Measurements from ENCODE around the gene GPR52. TPM values are rescaled to one million over a fixed set of nuclear protein-coding genes. Genes with fewer than 3 reads are reported as not detected.

GPR52 gene
- total RNA-seq, 1 experiment from 2014 or later = 0.22 TPM

DNA sequence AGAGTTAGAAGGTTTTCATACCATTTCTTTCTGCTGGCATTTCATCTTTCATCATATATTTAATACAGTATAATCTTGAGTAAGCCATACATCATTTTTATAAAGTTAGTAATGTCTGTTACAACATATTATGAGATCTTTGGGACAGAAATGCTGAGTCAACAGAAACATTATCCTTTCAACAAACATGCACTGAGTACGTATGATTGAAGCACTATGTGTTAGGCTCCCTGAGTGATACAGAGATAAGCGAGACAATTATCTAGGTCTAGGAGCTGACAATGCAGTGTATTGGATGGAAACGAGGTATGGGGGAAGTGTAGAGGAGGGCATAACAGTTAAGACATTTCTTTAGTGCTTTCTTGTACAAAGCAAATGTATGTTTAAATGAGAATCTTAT lies 19.7 kb upstream of the GPR52 start:
- DNase-seq (ENCODE audit: low spot score) = no peak
- Mint-ChIP-seq H3K27me3 (ENCODE audit: low read depth) (no peaks in the 10 kb centered on the region), H3K36me3 (no peaks in the 10 kb centered on the region), H3K4me1 (no peaks in the 10 kb centered on the region), H3K4me3 (no peak overlapping the region), H3K27ac (no peak overlapping the region), H3K9me3 (no peaks in the 10 kb centered on the region)
- TF ChIP-seq FOXP4 (CRISPR knock-in tag; IDR thresholded peaks at IDR 0.05) (no peak), SMAD4 (CRISPR knock-in tag; IDR thresholded peaks at IDR 0.05) (no peak), JAZF1 (CRISPR knock-in tag; IDR thresholded peaks at IDR 0.05) (no peak), MAX (CRISPR knock-in tag; IDR thresholded peaks at IDR 0.05) (no peak), CBFB (CRISPR knock-in tag; IDR thresholded peaks at IDR 0.05; ENCODE audit: low read depth) (no peak)
- no peak for ATAC-seq
- ChIA-PET POLR2A (no interaction called here), CTCF (no interaction called here)

DNA sequence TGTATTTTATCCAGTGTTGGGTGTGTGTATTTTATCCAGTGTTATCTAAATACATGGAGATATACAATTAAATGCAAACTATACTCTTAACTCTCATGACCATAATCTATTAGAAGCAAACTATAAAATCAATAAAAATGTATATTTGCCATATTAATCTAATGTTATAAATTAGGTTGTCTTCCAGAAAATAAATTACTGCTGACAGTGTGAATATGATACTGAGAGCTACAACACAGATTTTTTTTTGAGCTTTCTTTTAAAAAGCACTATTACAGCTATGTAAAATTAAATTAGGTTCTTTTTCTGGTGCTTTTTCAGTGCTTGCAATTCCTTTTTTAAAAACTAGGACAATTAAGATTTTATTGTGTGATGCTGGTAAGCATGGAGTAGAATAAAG lies 19.0 kb upstream of the GPR52 start:
- ChIA-PET POLR2A (no interaction called here), CTCF (interaction anchor here (1.0 kb wide), 1 partner anchor 166 kb away, joined by 4 read pairs; no protein-coding TSS in a partner anchor)
- H3K27me3 Mint-ChIP-seq (ENCODE audit: low read depth) = no peaks in the 10 kb centered on the region

GRCh38 chr1:174433451-174433850 lies 14.3 kb upstream of the GPR52 start:
- Mint-ChIP-seq H3K9me3 (peaks cover 22% of the 10 kb centered on the region), H3K4me1 (no peaks in the 10 kb centered on the region), H3K27ac (no peak overlapping the region), H3K36me3 (peaks cover 15% of the 10 kb centered on the region), H3K4me3 (no peak overlapping the region), H3K27me3 (ENCODE audit: low read depth) (no peaks in the 10 kb centered on the region)
- DNase-seq (ENCODE audit: low spot score) = no peak
- CTCF ChIA-PET = no interaction called here
- POLR2A ChIA-PET = no interaction called here
- no peak for ATAC-seq
- TF ChIP-seq FOXK1 (CRISPR knock-in tag; IDR thresholded peaks at IDR 0.05) (no peak), FOXJ3 (CRISPR knock-in tag; IDR thresholded peaks at IDR 0.05; ENCODE audit: borderline replicate concordance) (no peak), ZNF396 (CRISPR knock-in tag; IDR thresholded peaks at IDR 0.05; ENCODE audit: borderline replicate concordance) (no peak), GTF2I (CRISPR knock-in tag; conservative IDR thresholded peaks at IDR 0.05) (no peak), IRF2 (CRISPR knock-in tag; IDR thresholded peaks at IDR 0.05; ENCODE audit: borderline replicate concordance, low read depth) (no peak), ZNF512 (CRISPR knock-in tag; IDR thresholded peaks at IDR 0.05; ENCODE audit: borderline replicate concordance) (no peak), ERG (CRISPR knock-in tag; IDR thresholded peaks at IDR 0.05) (no peak), NR1H2 (CRISPR knock-in tag; IDR thresholded peaks at IDR 0.05) (no peak)
- TF ChIP-seq, protein P1, sequence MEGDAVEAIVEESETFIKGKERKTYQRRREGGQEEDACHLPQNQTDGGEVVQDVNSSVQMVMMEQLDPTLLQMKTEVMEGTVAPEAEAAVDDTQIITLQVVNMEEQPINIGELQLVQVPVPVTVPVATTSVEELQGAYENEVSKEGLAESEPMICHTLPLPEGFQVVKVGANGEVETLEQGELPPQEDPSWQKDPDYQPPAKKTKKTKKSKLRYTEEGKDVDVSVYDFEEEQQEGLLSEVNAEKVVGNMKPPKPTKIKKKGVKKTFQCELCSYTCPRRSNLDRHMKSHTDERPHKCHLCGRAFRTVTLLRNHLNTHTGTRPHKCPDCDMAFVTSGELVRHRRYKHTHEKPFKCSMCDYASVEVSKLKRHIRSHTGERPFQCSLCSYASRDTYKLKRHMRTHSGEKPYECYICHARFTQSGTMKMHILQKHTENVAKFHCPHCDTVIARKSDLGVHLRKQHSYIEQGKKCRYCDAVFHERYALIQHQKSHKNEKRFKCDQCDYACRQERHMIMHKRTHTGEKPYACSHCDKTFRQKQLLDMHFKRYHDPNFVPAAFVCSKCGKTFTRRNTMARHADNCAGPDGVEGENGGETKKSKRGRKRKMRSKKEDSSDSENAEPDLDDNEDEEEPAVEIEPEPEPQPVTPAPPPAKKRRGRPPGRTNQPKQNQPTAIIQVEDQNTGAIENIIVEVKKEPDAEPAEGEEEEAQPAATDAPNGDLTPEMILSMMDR (IDR thresholded peaks at IDR 0.05) = no peak
- TF ChIP-seq, protein P2, sequence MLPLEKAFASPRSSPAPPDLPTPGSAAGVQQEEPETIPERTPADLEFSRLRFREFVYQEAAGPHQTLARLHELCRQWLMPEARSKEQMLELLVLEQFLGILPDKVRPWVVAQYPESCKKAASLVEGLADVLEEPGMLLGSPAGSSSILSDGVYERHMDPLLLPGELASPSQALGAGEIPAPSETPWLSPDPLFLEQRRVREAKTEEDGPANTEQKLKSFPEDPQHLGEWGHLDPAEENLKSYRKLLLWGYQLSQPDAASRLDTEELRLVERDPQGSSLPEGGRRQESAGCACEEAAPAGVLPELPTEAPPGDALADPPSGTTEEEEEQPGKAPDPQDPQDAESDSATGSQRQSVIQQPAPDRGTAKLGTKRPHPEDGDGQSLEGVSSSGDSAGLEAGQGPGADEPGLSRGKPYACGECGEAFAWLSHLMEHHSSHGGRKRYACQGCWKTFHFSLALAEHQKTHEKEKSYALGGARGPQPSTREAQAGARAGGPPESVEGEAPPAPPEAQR (CRISPR knock-in tag; IDR thresholded peaks at IDR 0.05) = no peak
- TF ChIP-seq, protein P3, sequence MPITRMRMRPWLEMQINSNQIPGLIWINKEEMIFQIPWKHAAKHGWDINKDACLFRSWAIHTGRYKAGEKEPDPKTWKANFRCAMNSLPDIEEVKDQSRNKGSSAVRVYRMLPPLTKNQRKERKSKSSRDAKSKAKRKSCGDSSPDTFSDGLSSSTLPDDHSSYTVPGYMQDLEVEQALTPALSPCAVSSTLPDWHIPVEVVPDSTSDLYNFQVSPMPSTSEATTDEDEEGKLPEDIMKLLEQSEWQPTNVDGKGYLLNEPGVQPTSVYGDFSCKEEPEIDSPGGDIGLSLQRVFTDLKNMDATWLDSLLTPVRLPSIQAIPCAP (CRISPR knock-in tag; IDR thresholded peaks at IDR 0.05) = no peak
- TF ChIP-seq, protein P4, sequence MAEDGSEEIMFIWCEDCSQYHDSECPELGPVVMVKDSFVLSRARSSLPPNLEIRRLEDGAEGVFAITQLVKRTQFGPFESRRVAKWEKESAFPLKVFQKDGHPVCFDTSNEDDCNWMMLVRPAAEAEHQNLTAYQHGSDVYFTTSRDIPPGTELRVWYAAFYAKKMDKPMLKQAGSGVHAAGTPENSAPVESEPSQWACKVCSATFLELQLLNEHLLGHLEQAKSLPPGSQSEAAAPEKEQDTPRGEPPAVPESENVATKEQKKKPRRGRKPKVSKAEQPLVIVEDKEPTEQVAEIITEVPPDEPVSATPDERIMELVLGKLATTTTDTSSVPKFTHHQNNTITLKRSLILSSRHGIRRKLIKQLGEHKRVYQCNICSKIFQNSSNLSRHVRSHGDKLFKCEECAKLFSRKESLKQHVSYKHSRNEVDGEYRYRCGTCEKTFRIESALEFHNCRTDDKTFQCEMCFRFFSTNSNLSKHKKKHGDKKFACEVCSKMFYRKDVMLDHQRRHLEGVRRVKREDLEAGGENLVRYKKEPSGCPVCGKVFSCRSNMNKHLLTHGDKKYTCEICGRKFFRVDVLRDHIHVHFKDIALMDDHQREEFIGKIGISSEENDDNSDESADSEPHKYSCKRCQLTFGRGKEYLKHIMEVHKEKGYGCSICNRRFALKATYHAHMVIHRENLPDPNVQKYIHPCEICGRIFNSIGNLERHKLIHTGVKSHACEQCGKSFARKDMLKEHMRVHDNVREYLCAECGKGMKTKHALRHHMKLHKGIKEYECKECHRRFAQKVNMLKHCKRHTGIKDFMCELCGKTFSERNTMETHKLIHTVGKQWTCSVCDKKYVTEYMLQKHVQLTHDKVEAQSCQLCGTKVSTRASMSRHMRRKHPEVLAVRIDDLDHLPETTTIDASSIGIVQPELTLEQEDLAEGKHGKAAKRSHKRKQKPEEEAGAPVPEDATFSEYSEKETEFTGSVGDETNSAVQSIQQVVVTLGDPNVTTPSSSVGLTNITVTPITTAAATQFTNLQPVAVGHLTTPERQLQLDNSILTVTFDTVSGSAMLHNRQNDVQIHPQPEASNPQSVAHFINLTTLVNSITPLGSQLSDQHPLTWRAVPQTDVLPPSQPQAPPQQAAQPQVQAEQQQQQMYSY (CRISPR knock-in tag; IDR thresholded peaks at IDR 0.05) = no peak

More for the DNA sequence above, 19.0 kb upstream of the GPR52 start:
- Mint-ChIP-seq H3K4me1 (no peaks in the 10 kb centered on the region), H3K27ac (no peak overlapping the region), H3K4me3 (no peak overlapping the region), H3K36me3 (no peaks in the 10 kb centered on the region), H3K9me3 (no peaks in the 10 kb centered on the region)
- TF ChIP-seq HMGA2 (CRISPR knock-in tag; IDR thresholded peaks at IDR 0.05) = no peak
- TF ChIP-seq, protein P5, sequence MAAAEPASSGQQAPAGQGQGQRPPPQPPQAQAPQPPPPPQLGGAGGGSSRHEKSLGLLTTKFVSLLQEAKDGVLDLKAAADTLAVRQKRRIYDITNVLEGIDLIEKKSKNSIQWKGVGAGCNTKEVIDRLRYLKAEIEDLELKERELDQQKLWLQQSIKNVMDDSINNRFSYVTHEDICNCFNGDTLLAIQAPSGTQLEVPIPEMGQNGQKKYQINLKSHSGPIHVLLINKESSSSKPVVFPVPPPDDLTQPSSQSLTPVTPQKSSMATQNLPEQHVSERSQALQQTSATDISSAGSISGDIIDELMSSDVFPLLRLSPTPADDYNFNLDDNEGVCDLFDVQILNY (CRISPR knock-in tag; IDR thresholded peaks at IDR 0.05) = no peak
- no peak for ATAC-seq
- DNase-seq (ENCODE audit: low spot score) = no peak
